ENCODE results near the gene ATP13A4. TPM values are rescaled to one million over a fixed set of nuclear protein-coding genes. Genes with fewer than 3 reads are reported as not detected.

The ATP13A4 gene
- polyA plus RNA-seq, 4 donors: 0.22 to 41.2 (median 0.24) TPM; not detected in 1

DNA sequence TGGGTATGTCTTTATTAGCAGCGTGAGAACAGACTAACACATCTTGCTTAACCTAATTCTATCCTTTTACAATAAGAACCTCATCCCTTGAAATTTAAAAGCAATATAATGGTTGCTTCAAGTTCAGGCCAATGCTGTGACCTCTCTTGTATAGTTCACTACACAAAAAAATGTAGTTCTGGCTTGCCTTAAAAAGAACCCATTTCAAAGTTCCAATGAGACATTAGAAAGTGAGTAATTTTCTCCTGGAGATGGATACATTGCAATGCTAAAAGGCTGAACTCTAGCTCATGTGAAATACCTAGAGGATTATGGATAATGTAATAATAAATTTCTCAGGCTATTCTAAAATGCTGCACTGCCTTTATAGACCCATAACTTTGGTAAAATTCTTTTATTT is 47.8 kb downstream of the ATP13A4 start:
- DNase-seq (no peak), FAIRE-seq (no peak)
- Histone ChIP-seq H3K27ac (ENCODE audit: low read depth in 1 of 3, low read length in 2 of 3) (no peak overlapping the region), H3K27me3 (ENCODE audit: control insufficient read depth in 3 of 3, insufficient read depth in 3 of 3, low read length in 3 of 3) (no peaks in the 10 kb centered on the region), H3K4me3 (ENCODE audit: low read depth in 1 of 3, low read length in 3 of 3) (no peak overlapping the region), H3K36me3 (ENCODE audit: control insufficient read depth in 3 of 3, insufficient read depth in 2 of 3, low read depth in 1 of 3, low read length in 3 of 3) (no peaks in the 10 kb centered on the region), H3K9me3 (ENCODE audit: control insufficient read depth in 2 of 2, insufficient read depth in 1 of 2, low read depth in 1 of 2, low read length in 1 of 2) (no peaks in the 10 kb centered on the region), H3K4me1 (ENCODE audit: control insufficient read depth in 3 of 3, insufficient read depth in 2 of 3, low read depth in 1 of 3, low read length in 2 of 3) (no peaks in the 10 kb centered on the region)
- WGBS, 3 donors: 86 to 98% (median 98%) methylated on average over 1 of the region's 1 CpG

DNA sequence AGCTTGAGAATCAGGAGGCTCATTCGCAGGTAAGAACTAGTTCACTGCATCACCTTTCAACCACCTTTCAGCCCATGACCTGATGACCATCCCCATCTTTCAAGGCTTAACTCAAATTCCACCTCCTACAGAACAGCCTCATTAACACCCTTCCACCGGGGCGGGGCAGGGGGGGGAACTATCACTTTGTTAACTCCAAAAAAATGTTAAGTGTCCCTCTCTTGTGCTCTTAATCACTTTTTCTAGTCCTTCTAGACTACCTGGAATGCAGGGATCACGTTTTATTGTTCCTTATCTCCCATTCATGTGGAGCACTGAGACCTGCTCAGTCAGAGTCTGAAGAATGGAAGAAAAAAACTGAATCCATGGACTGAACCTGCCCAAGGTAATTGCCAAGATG is 51.8 kb downstream of the ATP13A4 start:
- Histone ChIP-seq H3K36me3 (ENCODE audit: control insufficient read depth in 3 of 3, insufficient read depth in 2 of 3, low read depth in 1 of 3, low read length in 3 of 3) (no peaks in the 10 kb centered on the region), H3K4me3 (ENCODE audit: low read depth in 1 of 3, low read length in 3 of 3) (no peak overlapping the region), H3K27me3 (ENCODE audit: control insufficient read depth in 3 of 3, insufficient read depth in 3 of 3, low read length in 3 of 3) (no peaks in the 10 kb centered on the region), H3K4me1 (ENCODE audit: control insufficient read depth in 3 of 3, insufficient read depth in 2 of 3, low read depth in 1 of 3, low read length in 2 of 3) (no peaks in the 10 kb centered on the region), H3K27ac (ENCODE audit: low read depth in 1 of 3, low read length in 2 of 3) (no peak overlapping the region), H3K9me3 (ENCODE audit: control insufficient read depth in 2 of 2, insufficient read depth in 1 of 2, low read depth in 1 of 2, low read length in 1 of 2) (no peaks in the 10 kb centered on the region)
- WGBS, 3 donors: 64 to 67% (median 65%) methylated on average over 4 of the region's 4 CpGs
- DNase-seq (peak in 1 of 2 donors; percentile 21), FAIRE-seq (no peak)

DNA sequence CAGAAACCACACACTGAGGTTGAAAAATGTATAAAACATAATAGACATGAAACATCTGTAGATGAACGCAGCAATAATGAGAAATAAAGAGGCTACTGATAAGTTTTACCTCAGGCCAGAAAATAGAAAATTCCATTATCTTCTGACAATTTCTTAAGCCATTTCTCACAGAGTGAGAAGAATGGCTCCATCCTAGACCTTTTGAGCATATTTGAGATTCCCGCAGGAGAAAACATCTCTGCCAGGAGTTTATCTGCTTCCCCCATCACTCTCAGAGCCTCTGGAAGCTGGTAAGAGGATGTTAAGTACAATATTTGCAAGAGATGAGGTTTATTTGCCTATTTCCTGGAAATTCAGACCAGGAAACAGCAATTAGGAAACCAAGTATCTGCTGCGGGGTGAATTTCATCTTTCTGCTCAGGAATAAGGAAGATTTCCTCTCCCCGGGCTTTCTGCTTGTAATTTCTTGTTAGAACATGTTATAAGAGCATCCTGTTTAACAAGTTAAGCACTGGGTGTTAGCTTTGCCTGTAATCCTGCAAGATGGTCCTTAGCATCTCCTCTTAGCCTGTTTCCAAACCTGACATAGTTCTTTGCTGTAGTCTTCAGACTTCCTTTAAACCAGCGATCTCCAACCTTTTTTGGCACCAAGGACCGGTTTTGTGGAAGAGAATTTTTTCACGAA is 54.8 kb downstream of the ATP13A4 start:
- Histone ChIP-seq H3K4me3 (ENCODE audit: low read depth in 1 of 3, low read length in 3 of 3) (no peak overlapping the region), H3K36me3 (ENCODE audit: control insufficient read depth in 3 of 3, insufficient read depth in 2 of 3, low read depth in 1 of 3, low read length in 3 of 3) (no peaks in the 10 kb centered on the region), H3K4me1 (ENCODE audit: control insufficient read depth in 3 of 3, insufficient read depth in 2 of 3, low read depth in 1 of 3, low read length in 2 of 3) (no peaks in the 10 kb centered on the region), H3K9me3 (ENCODE audit: control insufficient read depth in 2 of 2, insufficient read depth in 1 of 2, low read depth in 1 of 2, low read length in 1 of 2) (no peaks in the 10 kb centered on the region), H3K27ac (ENCODE audit: low read depth in 1 of 3, low read length in 2 of 3) (no peak overlapping the region), H3K27me3 (ENCODE audit: control insufficient read depth in 3 of 3, insufficient read depth in 3 of 3, low read length in 3 of 3) (no peaks in the 10 kb centered on the region)
- WGBS, 3 donors: 80 to 93% (median 88%) methylated on average over 7 of the region's 7 CpGs
- DNase-seq (no peak), FAIRE-seq (no peak)

DNA sequence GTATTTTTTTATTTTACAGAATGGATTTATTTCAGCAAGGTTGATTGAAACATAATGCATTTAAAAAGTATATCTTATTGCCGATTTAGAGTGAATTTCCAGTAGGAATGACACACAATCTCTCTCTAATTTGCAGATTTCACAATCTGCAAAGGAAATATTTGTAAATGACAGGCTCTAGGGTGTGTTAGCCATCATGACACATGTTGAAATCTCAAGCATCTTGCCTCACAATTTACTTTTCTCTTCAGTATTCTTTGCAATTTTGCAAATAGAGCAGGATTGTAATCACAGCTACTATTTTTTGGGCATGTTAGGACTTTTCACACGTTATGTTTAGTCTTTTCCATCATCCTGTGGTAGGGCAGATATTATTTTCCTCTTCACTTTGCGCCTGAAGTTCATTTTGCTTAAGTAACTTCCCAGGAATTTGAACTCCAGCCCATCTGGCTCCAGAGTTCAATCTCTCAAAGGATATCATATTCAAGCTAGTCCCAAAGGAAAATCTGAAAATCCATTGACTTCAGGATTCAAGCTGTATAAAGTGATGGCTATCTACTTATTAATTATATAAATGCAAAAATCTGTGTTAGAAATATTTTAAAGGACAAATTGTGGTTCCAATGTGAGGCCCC is 55.4 kb downstream of the ATP13A4 start:
- DNase-seq (peak in 1 of 2 donors; percentile 32), FAIRE-seq (no peak)
- WGBS, 3 donors: 66 to 79% (median 75%) methylated on average over 3 of the region's 3 CpGs
- no peak overlapping the region for H3K4me3 ChIP-seq (ENCODE audit: low read depth in 1 of 3, low read length in 3 of 3)
- no peaks in the 10 kb centered on the region for H3K9me3 ChIP-seq (ENCODE audit: control insufficient read depth in 2 of 2, insufficient read depth in 1 of 2, low read depth in 1 of 2, low read length in 1 of 2)
- no peak overlapping the region for H3K27ac ChIP-seq (ENCODE audit: low read depth in 1 of 3, low read length in 2 of 3)
- H3K36me3 ChIP-seq (ENCODE audit: control insufficient read depth in 3 of 3, insufficient read depth in 2 of 3, low read depth in 1 of 3, low read length in 3 of 3): no peaks in the 10 kb centered on the region
- no peaks in the 10 kb centered on the region for H3K4me1 ChIP-seq (ENCODE audit: control insufficient read depth in 3 of 3, insufficient read depth in 2 of 3, low read depth in 1 of 3, low read length in 2 of 3)
- no peaks in the 10 kb centered on the region for H3K27me3 ChIP-seq (ENCODE audit: control insufficient read depth in 3 of 3, insufficient read depth in 3 of 3, low read length in 3 of 3)

DNA sequence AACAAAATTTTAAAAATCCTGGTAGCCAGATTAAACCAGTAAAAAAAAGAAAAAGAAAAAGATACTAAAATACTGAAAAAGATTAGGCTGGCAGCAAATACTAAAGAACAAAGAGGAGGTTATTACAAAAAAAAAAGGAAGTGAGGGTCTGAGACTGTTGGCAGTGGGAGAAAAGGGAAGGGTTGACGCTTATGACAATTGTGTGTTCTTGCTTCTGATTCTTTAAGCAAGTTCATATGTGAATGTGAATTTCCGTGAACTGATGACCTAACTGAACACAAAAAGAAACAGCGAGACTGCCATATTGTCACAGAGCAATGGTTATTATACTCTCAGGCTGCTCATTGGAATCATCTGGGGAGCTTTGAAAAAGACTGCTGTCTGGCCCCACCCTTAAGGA is 56.5 kb downstream of the ATP13A4 start:
- Histone ChIP-seq H3K4me1 (ENCODE audit: control insufficient read depth in 3 of 3, insufficient read depth in 2 of 3, low read depth in 1 of 3, low read length in 2 of 3) (no peaks in the 10 kb centered on the region), H3K36me3 (ENCODE audit: control insufficient read depth in 3 of 3, insufficient read depth in 2 of 3, low read depth in 1 of 3, low read length in 3 of 3) (no peaks in the 10 kb centered on the region), H3K9me3 (ENCODE audit: control insufficient read depth in 2 of 2, insufficient read depth in 1 of 2, low read depth in 1 of 2, low read length in 1 of 2) (no peaks in the 10 kb centered on the region), H3K27me3 (ENCODE audit: control insufficient read depth in 3 of 3, insufficient read depth in 3 of 3, low read length in 3 of 3) (no peaks in the 10 kb centered on the region), H3K4me3 (ENCODE audit: low read depth in 1 of 3, low read length in 3 of 3) (no peak overlapping the region), H3K27ac (ENCODE audit: low read depth in 1 of 3, low read length in 2 of 3) (no peak overlapping the region)
- 80 to 98% (median 85%) methylated on average over 3 of the region's 3 CpGs for WGBS, 3 donors
- FAIRE-seq (no peak), DNase-seq (no peak)

DNA sequence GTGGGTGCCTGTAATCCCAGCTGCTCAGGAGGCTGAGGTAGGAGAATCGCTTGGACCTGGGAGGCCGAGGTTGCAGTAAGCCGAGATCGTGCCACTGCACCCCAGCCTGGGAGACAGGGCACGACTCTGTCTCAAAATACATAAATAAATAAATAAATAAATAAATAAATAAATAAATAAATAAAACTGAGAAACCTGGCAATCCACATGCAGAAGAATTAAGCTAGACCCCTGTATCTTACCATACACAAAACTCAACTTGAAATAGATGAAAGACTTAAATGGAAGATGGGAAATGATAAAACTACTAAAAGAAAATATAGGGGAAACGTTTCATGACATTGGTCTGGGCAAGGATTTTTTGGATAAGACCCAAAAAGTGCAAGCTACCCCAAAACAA is 58.0 kb downstream of the ATP13A4 start:
- WGBS, 3 donors: 91 to 93% (median 93%) methylated on average over 6 of the region's 6 CpGs
- Histone ChIP-seq H3K9me3 (ENCODE audit: control insufficient read depth in 2 of 2, insufficient read depth in 1 of 2, low read depth in 1 of 2, low read length in 1 of 2) (no peaks in the 10 kb centered on the region), H3K4me3 (ENCODE audit: low read depth in 1 of 3, low read length in 3 of 3) (no peak overlapping the region), H3K27me3 (ENCODE audit: control insufficient read depth in 3 of 3, insufficient read depth in 3 of 3, low read length in 3 of 3) (no peaks in the 10 kb centered on the region), H3K36me3 (ENCODE audit: control insufficient read depth in 3 of 3, insufficient read depth in 2 of 3, low read depth in 1 of 3, low read length in 3 of 3) (no peaks in the 10 kb centered on the region), H3K4me1 (ENCODE audit: control insufficient read depth in 3 of 3, insufficient read depth in 2 of 3, low read depth in 1 of 3, low read length in 2 of 3) (peaks cover 0 to 8% (median 0%) of the 10 kb centered on the region in 3 donors), H3K27ac (ENCODE audit: low read depth in 1 of 3, low read length in 2 of 3) (no peak overlapping the region)
- DNase-seq (no peak), FAIRE-seq (no peak)

DNA sequence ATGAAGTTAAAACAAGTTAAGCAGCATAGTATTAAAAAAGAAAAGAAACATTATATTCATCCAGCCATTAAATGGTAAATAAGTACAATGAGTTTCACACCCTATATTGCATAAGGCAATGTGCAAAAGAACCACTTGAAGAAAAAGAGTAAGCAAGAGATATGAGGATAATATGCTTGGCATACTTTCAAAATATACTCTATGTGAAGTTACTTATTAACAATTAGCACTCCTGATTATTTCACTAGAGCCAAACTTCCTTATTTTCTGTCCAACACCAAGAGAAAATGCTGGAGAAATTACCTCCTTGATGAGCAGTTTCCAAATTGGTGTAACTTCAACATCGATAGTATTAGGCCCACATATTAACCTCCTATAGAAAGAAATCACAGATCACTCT is 63.7 kb downstream of the ATP13A4 start:
- peaks cover 0 to 28% (median 0%) of the 10 kb centered on the region in 3 donors for H3K4me1 ChIP-seq (ENCODE audit: control insufficient read depth in 3 of 3, insufficient read depth in 2 of 3, low read depth in 1 of 3, low read length in 2 of 3)
- WGBS, 3 donors: 11 to 63% (median 41%) methylated on average over 1 of the region's 1 CpG
- peak overlapping the region in 1 of 3 donors; percentile 93 for H3K27ac ChIP-seq (ENCODE audit: low read depth in 1 of 3, low read length in 2 of 3)
- FAIRE-seq (peak; percentile 88), DNase-seq (peak; percentile 68 to 80)
- H3K36me3 ChIP-seq (ENCODE audit: control insufficient read depth in 3 of 3, insufficient read depth in 2 of 3, low read depth in 1 of 3, low read length in 3 of 3): no peaks in the 10 kb centered on the region
- no peaks in the 10 kb centered on the region for H3K27me3 ChIP-seq (ENCODE audit: control insufficient read depth in 3 of 3, insufficient read depth in 3 of 3, low read length in 3 of 3)
- no peak overlapping the region for H3K4me3 ChIP-seq (ENCODE audit: low read depth in 1 of 3, low read length in 3 of 3)
- H3K9me3 ChIP-seq (ENCODE audit: control insufficient read depth in 2 of 2, insufficient read depth in 1 of 2, low read depth in 1 of 2, low read length in 1 of 2): no peaks in the 10 kb centered on the region

DNA sequence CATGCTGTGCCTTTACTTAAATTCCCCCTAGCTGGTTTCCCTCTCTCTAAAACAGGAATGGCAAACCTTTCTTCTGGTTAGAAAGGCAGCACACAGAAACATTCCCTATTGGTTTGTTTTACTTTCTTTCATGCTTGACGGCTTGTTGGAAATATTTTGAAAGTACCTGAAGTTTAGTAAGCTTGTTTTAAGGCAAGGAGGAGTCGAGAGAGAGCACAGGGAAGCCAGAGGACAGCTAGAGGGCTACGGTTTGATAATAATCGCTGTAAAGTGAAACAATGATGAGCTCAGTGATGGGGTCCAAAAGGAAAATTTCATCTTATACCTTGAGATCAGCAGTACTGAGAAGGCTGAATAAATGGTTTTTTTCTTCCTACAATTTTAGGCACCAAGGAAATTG is 64.1 kb downstream of the ATP13A4 start:
- no peaks in the 10 kb centered on the region for H3K36me3 ChIP-seq (ENCODE audit: control insufficient read depth in 3 of 3, insufficient read depth in 2 of 3, low read depth in 1 of 3, low read length in 3 of 3)
- no peaks in the 10 kb centered on the region for H3K9me3 ChIP-seq (ENCODE audit: control insufficient read depth in 2 of 2, insufficient read depth in 1 of 2, low read depth in 1 of 2, low read length in 1 of 2)
- no peak for FAIRE-seq
- DNase-seq: peak; percentile 7 to 19
- H3K4me1 ChIP-seq (ENCODE audit: control insufficient read depth in 3 of 3, insufficient read depth in 2 of 3, low read depth in 1 of 3, low read length in 2 of 3): peaks cover 0 to 28% (median 0%) of the 10 kb centered on the region in 3 donors
- H3K4me3 ChIP-seq (ENCODE audit: low read depth in 1 of 3, low read length in 3 of 3): no peak overlapping the region
- no peaks in the 10 kb centered on the region for H3K27me3 ChIP-seq (ENCODE audit: control insufficient read depth in 3 of 3, insufficient read depth in 3 of 3, low read length in 3 of 3)
- H3K27ac ChIP-seq (ENCODE audit: low read depth in 1 of 3, low read length in 2 of 3): peak overlapping the region in 2 of 3 donors; percentile 30 to 93
- WGBS, 3 donors: 21 to 55% (median 35%) methylated on average over 4 of the region's 4 CpGs

Data from small intestine (tissue), 7 donors.